Panc1 (cell line): ENCODE measurements around the gene ABL1. TPM values are rescaled to one million over a fixed set of nuclear protein-coding genes. Genes with fewer than 3 reads are reported as not detected.

Source experiments
- ATAC-seq: fragments of 200-7000 bp; cut with Tn5 transposase; 2 replicates; pipeline ENCODE4 v1.9.1; 2020; ENCODE audit warnings: mild to moderate bottlenecking, moderate library complexity
- BruUV-seq: library from RNA; stranded (reverse); fragments of 400-500 nt; replicated peaks from 2 replicates; lab custom pipeline; 2021; lab: Mats Ljungman, UMichigan
- CTCF ChIA-PET: fragments of 300-600 bp; sonication (Branson Sonifier 250); formaldehyde crosslinking; loops from one replicate; lab custom pipeline; 2022; ENCODE audit warnings: antibody characterized with exemption; lab: Charles Lee
- POLR2A ChIA-PET: fragments of 300-600 bp; sonication (Branson Sonifier 250); formaldehyde crosslinking; loops from one replicate; lab custom pipeline; 2022; ENCODE audit warnings: antibody characterized with exemption; lab: Charles Lee
- DNase-seq: peaks from one replicate; pipeline ENCODE4 v3.0.0-alpha.2; 2010; ENCODE audit warnings: low read depth, low spot score
- H3K27ac ChIP-seq: 2 replicates; pipeline ENCODE4 v1.5.1; 2011; ENCODE audit warnings: mild to moderate bottlenecking, low read length, inconsistent platforms
- H3K27me3 ChIP-seq: fragments of 200-500 bp; sonication (Bioruptor generic); 2 replicates; pipeline ENCODE4 v1.6.0; 2014; ENCODE audit warnings: low read length, inconsistent platforms; ENCODE audit not compliant: control insufficient read depth, insufficient read depth
- H3K36me3 ChIP-seq: fragments of 200-500 bp; sonication (Bioruptor generic); 2 replicates; pipeline ENCODE4 v1.5.1; 2014; ENCODE audit warnings: inconsistent platforms, mild to moderate bottlenecking, low read length, moderate library complexity; ENCODE audit not compliant: control insufficient read depth, insufficient read depth
- H3K4me1 ChIP-seq: 2 replicates; pipeline ENCODE4 v1.5.1; 2011; ENCODE audit warnings: inconsistent platforms, mild to moderate bottlenecking, low read length, moderate library complexity; ENCODE audit not compliant: control insufficient read depth, insufficient read depth
- H3K4me3 ChIP-seq, 2 experiments: 2 replicates each; pipeline ENCODE4 v1.5.1; 2011 to 2012; ENCODE audit warnings: low read depth in 2 of 2, low read length in 2 of 2, mild to moderate bottlenecking in 2 of 2, inconsistent platforms in 1 of 2, moderate library complexity in 1 of 2
- H3K9me3 ChIP-seq: fragments of 200-500 bp; sonication (Bioruptor generic); 2 replicates; pipeline ENCODE4 v1.5.1; 2014; ENCODE audit warnings: low read depth, mild to moderate bottlenecking, inconsistent platforms, low read length, moderate library complexity; ENCODE audit not compliant: control insufficient read depth, insufficient read depth
- POLR2AphosphoS5 ChIP-seq: IDR thresholded peaks from 2 replicates; pipeline ENCODE4 v1.6.1; 2012; ENCODE audit warnings: mild to moderate bottlenecking, low read depth, low read length, moderate library complexity
- SIN3A ChIP-seq: IDR thresholded peaks from 2 replicates; pipeline ENCODE4 v1.6.1; 2012; ENCODE audit warnings: low read depth, mild to moderate bottlenecking, low read length, moderate library complexity, borderline replicate concordance; ENCODE audit not compliant: insufficient read depth
- TCF7L2 ChIP-seq: IDR thresholded peaks from 2 replicates; pipeline ENCODE4 v1.6.1; 2011; ENCODE audit warnings: mild to moderate bottlenecking, low read depth, low read length, inconsistent platforms
- in situ Hi-C: cut with HindIII; loops from 2 replicates; pipeline ENCODE4 v1.10.0; 2016; ENCODE audit warnings: low sequenced_read_pairs, low pct_unique_long_range_greater_than_20kb
- intact Hi-C: fragments of 100-400 bp; cut with micrococcal nuclease; formaldehyde crosslinking; loops from one replicate; pipeline ENCODE4 v1.10.0; 2022; ENCODE audit not compliant: unreplicated experiment
- total RNA-seq: library from RNA; stranded (reverse); gene quantifications from one replicate; pipeline ENCODE4 v1.2.1, GENCODE V29; 2021; ENCODE audit not compliant: unreplicated experiment
- TF ChIP-seq, protein P1 (sequence below): fragments of 450-650 bp; IDR thresholded peaks from 2 replicates; pipeline ENCODE4 v1.5.1; 2017; ENCODE audit warnings: mild to moderate bottlenecking
- TF ChIP-seq, protein P2 (sequence below), 2 experiments: IDR thresholded peaks; 2 replicates each; pipeline ENCODE4 v1.6.1; 2011 to 2012; ENCODE audit warnings: low read depth in 2 of 2, control low read depth in 1 of 2, low read length in 1 of 2, mild to moderate bottlenecking in 1 of 2, moderate library complexity in 1 of 2; ENCODE audit not compliant: insufficient read depth in 1 of 2

ABL1 gene
- total RNA-seq, 1 experiment from 2014 or later = 48.4 TPM

DNA sequence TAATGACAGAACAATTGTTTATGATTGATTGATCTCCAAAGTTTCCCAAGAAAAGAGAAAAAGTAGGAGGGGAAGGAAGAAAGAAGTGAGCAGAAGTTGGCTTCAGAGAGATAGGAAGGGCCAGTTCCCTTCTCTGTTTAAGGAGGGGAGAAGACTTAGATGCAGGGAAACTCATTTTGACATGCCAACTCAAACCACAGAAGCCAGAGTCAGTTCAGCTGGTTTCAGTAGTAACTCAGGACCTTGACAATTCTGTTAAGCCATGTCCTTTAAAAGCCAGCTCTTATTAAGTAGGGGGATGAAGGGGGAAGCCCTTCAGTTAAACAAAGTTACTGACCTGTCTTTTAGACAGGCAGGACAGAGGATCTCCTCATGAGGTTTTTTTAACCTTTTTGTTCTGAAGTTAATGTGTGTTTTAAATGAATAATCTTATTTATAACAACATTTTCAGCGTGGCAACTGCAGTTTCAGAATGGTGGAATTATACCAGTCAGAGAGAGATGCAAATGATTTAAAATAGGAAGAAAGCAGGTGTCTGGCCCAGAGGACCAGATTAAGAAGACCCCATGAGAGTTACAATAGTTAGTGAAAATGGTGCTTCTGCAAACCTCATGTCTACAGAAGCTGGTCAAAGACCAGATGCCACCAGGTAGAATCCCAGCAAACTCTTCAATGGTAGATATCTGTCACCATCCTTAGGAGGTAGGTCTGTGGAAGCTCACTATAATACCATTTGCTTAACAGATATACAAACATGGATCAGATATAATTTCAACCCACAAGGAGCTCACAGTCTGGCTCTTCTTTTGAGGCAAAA, 29.3 kb upstream of the ABL1 start:
- in situ Hi-C loops = no loop called here
- H3K27me3 ChIP-seq = no peaks in the 10 kb centered on the region
- CTCF ChIA-PET = no interaction called here
- no peak for ATAC-seq
- BruUV-seq = no TSS peak
- intact Hi-C loops = no loop called here
- H3K4me3 ChIP-seq = no peak overlapping the region
- no peaks in the 10 kb centered on the region for H3K4me1 ChIP-seq
- POLR2A ChIA-PET = no interaction called here
- no peak for DNase-seq
- no peak for TF ChIP-seq POLR2AphosphoS5
- TF ChIP-seq, protein P1, sequence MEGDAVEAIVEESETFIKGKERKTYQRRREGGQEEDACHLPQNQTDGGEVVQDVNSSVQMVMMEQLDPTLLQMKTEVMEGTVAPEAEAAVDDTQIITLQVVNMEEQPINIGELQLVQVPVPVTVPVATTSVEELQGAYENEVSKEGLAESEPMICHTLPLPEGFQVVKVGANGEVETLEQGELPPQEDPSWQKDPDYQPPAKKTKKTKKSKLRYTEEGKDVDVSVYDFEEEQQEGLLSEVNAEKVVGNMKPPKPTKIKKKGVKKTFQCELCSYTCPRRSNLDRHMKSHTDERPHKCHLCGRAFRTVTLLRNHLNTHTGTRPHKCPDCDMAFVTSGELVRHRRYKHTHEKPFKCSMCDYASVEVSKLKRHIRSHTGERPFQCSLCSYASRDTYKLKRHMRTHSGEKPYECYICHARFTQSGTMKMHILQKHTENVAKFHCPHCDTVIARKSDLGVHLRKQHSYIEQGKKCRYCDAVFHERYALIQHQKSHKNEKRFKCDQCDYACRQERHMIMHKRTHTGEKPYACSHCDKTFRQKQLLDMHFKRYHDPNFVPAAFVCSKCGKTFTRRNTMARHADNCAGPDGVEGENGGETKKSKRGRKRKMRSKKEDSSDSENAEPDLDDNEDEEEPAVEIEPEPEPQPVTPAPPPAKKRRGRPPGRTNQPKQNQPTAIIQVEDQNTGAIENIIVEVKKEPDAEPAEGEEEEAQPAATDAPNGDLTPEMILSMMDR = no peak
- TF ChIP-seq, protein P2, sequence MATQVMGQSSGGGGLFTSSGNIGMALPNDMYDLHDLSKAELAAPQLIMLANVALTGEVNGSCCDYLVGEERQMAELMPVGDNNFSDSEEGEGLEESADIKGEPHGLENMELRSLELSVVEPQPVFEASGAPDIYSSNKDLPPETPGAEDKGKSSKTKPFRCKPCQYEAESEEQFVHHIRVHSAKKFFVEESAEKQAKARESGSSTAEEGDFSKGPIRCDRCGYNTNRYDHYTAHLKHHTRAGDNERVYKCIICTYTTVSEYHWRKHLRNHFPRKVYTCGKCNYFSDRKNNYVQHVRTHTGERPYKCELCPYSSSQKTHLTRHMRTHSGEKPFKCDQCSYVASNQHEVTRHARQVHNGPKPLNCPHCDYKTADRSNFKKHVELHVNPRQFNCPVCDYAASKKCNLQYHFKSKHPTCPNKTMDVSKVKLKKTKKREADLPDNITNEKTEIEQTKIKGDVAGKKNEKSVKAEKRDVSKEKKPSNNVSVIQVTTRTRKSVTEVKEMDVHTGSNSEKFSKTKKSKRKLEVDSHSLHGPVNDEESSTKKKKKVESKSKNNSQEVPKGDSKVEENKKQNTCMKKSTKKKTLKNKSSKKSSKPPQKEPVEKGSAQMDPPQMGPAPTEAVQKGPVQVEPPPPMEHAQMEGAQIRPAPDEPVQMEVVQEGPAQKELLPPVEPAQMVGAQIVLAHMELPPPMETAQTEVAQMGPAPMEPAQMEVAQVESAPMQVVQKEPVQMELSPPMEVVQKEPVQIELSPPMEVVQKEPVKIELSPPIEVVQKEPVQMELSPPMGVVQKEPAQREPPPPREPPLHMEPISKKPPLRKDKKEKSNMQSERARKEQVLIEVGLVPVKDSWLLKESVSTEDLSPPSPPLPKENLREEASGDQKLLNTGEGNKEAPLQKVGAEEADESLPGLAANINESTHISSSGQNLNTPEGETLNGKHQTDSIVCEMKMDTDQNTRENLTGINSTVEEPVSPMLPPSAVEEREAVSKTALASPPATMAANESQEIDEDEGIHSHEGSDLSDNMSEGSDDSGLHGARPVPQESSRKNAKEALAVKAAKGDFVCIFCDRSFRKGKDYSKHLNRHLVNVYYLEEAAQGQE (IDR thresholded peaks at IDR 0.05; ENCODE audit: insufficient read depth in 1 of 2, low read depth in 2 of 2, low read length in 1 of 2) = no peak
- no peak for TF ChIP-seq TCF7L2
- no peak for TF ChIP-seq SIN3A
- H3K9me3 ChIP-seq = no peaks in the 10 kb centered on the region; the same call in 1 of the 2 replicates
- H3K36me3 ChIP-seq = no peaks in the 10 kb centered on the region
- no peak overlapping the region for H3K27ac ChIP-seq

DNA sequence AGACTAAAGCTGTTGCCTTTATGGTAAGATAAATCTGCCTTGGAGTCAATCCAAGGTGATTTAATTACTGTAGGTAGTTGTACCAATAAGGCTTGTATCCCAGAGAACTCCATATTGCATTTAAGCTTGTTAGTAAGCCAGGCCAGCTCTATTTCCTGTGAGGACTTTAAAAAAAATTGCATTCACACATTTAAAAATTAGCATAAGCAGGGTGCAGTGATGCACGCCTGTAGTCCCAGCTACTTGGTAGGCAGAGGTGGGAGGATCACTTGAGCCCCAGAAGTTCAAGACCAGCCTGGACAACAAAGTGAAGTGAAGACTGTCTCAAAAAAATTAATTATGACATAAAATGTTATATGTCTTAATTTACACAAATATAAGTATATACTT, 28.7 kb upstream of the ABL1 start:
- BruUV-seq = no TSS peak
- POLR2A ChIA-PET = no interaction called here

More for the DNA sequence above, 28.7 kb upstream of the ABL1 start:
- Histone ChIP-seq H3K36me3 (no peaks in the 10 kb centered on the region), H3K27ac (no peak overlapping the region), H3K9me3 (no peaks in the 10 kb centered on the region; the same call in 1 of the 2 replicates), H3K4me1 (no peaks in the 10 kb centered on the region), H3K4me3 (no peak overlapping the region), H3K27me3 (no peaks in the 10 kb centered on the region)
- intact Hi-C loops = no loop called here
- TF ChIP-seq, protein P1 = no peak
- TF ChIP-seq TCF7L2 (no peak), SIN3A (no peak), POLR2AphosphoS5 (no peak)
- TF ChIP-seq, protein P2 (IDR thresholded peaks at IDR 0.05; ENCODE audit: insufficient read depth in 1 of 2, low read depth in 2 of 2, low read length in 1 of 2) = no peak
- in situ Hi-C loops = no loop called here
- DNase-seq (no peak), ATAC-seq (no peak)
- CTCF ChIA-PET = no interaction called here
